HuH-7 (cell line): ENCODE data around the gene ABCB1.
"Not testable (repeated sequence)": the region's sequence is repeated elsewhere in the genome, so short reads cannot be mapped to it uniquely, and the experiment has no call there.

Experiments used
- DNase-seq: peaks from one replicate; pipeline ENCODE4 v3.0.0; 2011; ENCODE audit warnings: low spot score

Gene ABCB1

DNA sequence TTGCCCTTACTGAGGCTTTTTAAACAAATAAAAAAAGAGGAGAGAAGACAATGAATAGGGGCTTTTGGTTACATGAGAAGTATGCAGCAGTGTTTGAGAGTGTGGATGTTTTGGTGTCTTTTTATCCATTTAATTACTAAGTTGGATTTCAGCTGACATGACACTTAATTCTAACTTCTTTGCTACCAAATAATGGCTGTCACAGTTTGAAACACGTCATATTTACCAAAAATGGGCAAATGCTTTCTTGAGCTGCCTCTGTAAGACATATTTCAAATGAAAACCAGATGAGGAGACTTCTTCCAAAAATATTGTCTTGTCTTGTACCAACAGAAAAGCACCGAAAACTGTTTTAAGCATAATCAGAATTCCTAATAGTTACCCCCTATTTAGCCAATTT is 129.2 kb downstream of the ABCB1 start:
- no peak for DNase-seq

GRCh38 chr7:87469204-87469603 is 131.5 kb downstream of the ABCB1 start:
- DNase-seq = not testable (repeated sequence)

- DNase-seq = not testable (repeated sequence)
Measured at GRCh38 chr7:87465534-87465880, 135.2 kb downstream of the ABCB1 start.

DNA sequence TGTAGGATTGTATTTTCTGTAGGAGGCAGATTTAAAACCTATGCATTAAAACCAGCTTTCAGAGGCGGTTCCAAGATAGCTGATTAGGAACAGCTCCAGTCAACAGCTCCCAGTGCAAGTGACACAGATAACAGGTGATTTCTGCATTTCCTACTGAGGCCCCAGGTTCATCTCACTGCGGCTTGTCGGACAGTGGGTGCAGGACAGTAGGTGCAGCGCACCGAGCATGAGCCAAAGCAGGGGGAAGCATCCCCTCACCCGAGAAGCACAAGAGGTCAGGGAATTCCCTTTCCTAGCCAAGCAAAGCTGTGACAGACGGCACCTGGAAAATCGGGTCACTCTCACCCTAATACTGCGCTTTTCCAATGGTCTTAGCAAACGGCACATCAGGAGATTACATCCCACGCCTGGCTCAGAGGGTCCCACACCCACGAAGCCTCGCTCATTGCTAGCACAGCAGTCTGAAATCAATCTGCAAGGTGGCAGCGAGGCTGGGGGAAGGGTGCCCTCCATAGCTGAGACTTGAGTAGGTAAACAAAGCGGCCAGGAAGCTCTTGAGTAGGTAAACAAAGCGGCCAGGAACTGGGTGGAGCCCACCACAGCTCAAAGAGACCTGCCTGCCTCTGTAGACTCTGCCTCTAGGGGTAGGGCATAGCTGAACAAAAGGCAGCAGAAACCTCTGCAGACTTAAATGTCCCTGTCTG is 135.7 kb downstream of the ABCB1 start:
- not testable (repeated sequence) for DNase-seq

DNA sequence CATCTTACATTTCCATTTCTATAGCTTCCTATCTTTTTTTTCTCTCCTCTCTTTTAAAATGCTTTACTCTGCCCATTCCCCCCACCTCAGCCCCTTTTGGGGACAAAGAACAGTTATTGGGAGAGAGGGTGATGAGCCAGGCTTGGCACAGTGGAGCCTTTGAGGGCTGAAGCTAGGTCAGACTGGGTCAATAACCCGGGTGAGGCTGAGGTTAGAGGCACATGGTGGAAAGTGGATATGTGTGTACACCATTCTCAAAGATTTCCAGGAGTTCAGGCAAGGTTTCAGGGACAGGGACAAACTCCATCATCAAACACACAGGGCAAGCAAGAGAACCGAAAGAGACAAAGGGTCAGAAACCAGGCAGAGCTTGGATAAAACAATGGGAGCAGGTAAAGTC is 136.7 kb downstream of the ABCB1 start:
- peak; percentile 39 for DNase-seq

DNA sequence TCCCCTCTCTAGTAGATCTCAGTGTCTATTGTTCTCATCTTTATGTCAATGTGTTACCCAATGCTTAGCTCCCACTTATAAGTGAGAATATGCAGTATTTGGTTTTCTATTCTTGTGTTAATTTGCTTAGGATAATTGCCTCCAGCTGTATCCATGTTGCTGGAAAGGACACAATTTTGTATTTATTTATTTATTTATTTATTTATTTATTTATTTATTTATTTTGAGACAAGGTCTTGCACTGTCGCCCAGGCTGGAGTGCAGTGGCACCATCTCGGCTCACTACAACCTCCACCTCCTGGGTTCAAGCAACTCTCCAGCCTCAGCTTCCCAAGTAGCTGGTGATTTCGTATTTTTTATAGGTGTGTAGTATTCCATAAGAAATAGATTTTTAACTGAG is 140.2 kb downstream of the ABCB1 start:
- DNase-seq = not testable (repeated sequence)

- no peak for DNase-seq
Measured at GRCh38 chr7:87459941-87460340, 140.7 kb downstream of the ABCB1 start.

- DNase-seq = no peak
Measured at GRCh38 chr7:87458148-87458547, 142.5 kb downstream of the ABCB1 start.

DNA sequence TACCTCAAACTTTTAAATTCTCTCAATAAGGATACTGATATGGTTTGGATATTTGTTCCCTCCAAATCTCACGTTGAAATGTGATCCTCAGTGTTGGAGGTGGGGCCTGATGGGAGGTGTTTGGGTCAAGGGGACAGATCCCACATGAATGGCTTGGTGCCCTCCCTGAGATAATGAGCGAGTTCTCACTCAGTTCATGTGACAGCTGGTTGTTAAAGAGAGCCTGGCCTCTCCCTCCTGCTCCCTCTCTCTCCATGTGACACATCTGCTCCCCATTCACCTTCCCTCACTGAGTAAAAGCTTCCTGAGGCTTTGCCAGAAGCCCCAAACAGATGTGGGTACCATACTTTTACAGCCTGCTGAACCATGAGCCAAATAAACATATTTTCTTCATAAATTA is 144.4 kb downstream of the ABCB1 start:
- no peak for DNase-seq
